CD14-positive monocyte (primary cell): ENCODE results near the gene TTLL8. TPM values are rescaled to one million over a fixed set of nuclear protein-coding genes. Genes with fewer than 3 reads are reported as not detected.
A peak's percentile ranks its signal among the peaks of the same experiment; 100 is the strongest.

Source experiments
- DNase-seq, 3 donors: peaks; one replicate each; pipeline ENCODE4 v3.0.0-alpha.2; 2011 to 2022
- H2AFZ ChIP-seq: 2 replicates; pipeline ENCODE4 v1.6.0; 2012; ENCODE audit warnings: mild to moderate bottlenecking, low read depth, low read length, inconsistent platforms; ENCODE audit not compliant: insufficient read depth, poor library complexity, severe bottlenecking
- H3K27ac ChIP-seq, 2 donors: 1 replicate in 1 of 2; 2 replicates in 1 of 2; pipeline ENCODE4 v1.5.1; 2012 to 2013; ENCODE audit warnings: low read length in 2 of 2, control low read depth in 1 of 2, inconsistent platforms in 1 of 2, low read depth in 1 of 2, mild to moderate bottlenecking in 1 of 2
- H3K27me3 ChIP-seq, 2 donors: one replicate each; pipeline versions ENCODE4 v1.6.0 to v1.6.1; 2011 to 2013; ENCODE audit warnings: low read length in 2 of 2; ENCODE audit not compliant: control insufficient read depth in 2 of 2, insufficient read depth in 2 of 2
- H3K36me3 ChIP-seq, 2 donors: replicated peaks in 1 of 2; 1 replicate in 1 of 2; 2 replicates in 1 of 2; pipeline versions ENCODE4 v1.5.1 to v1.6.1; 2012 to 2013; ENCODE audit warnings: low read length in 2 of 2, control low read depth in 1 of 2, inconsistent platforms in 1 of 2, mild to moderate bottlenecking in 1 of 2; ENCODE audit not compliant: insufficient read depth in 2 of 2, control insufficient read depth in 1 of 2
- H3K4me1 ChIP-seq, 2 donors: 1 replicate in 1 of 2; 2 replicates in 1 of 2; pipeline versions ENCODE4 v1.5.1 to v1.6.1; 2012 to 2013; ENCODE audit warnings: low read length in 2 of 2, control low read depth in 1 of 2, inconsistent platforms in 1 of 2, mild to moderate bottlenecking in 1 of 2, moderate library complexity in 1 of 2; ENCODE audit not compliant: insufficient read depth in 2 of 2, control insufficient read depth in 1 of 2
- H3K4me2 ChIP-seq: replicated peaks from 2 replicates; pipeline ENCODE3; 2012; ENCODE audit warnings: low read length, moderate library complexity, mild to moderate bottlenecking; ENCODE audit not compliant: poor library complexity, severe bottlenecking; ENCODE audit errors: extremely low read depth
- H3K4me3 ChIP-seq, 3 experiments: fragments of 200-600 bp in 1 of 3; sonication (generic) in 1 of 3; replicated peaks in 1 of 3; 1 replicate in 2 of 3; 2 replicates in 1 of 3; pipeline ENCODE4 v1.5.1; 2011 to 2013; ENCODE audit warnings: low read length in 3 of 3, mild to moderate bottlenecking in 3 of 3, control low read depth in 2 of 3, low read depth in 2 of 3, inconsistent platforms in 1 of 3, moderate library complexity in 1 of 3
- H3K79me2 ChIP-seq: 2 replicates; pipeline ENCODE4 v1.6.0; 2012; ENCODE audit warnings: mild to moderate bottlenecking, control low read depth, inconsistent platforms, low read length, moderate library complexity; ENCODE audit not compliant: insufficient read depth
- H3K9ac ChIP-seq: 2 replicates; pipeline ENCODE4 v1.6.0; 2017; ENCODE audit warnings: low read length, mild to moderate bottlenecking; ENCODE audit not compliant: insufficient read depth, poor library complexity, severe bottlenecking
- H3K9me3 ChIP-seq, 2 donors: replicated peaks in 1 of 2; 1 replicate in 1 of 2; 2 replicates in 1 of 2; pipeline versions ENCODE4 v1.5.1 to v1.6.1; 2012 to 2013; ENCODE audit warnings: low read length in 2 of 2, control low read depth in 1 of 2; ENCODE audit not compliant: control insufficient read depth in 1 of 2, insufficient read depth in 1 of 2
- H4K20me1 ChIP-seq: 2 replicates; pipeline ENCODE4 v1.6.0; 2012; ENCODE audit warnings: mild to moderate bottlenecking, low read length, control low read depth, moderate library complexity; ENCODE audit not compliant: insufficient read depth
- H3K27ac Mint-ChIP-seq, 7 donors: one replicate each; pipeline ENCODE4 v1.8.0; 2020; ENCODE audit warnings: mild to moderate bottlenecking in 7 of 7, mixed read lengths in 7 of 7, moderate library complexity in 6 of 7, inconsistent platforms in 2 of 7
- H3K27me3 Mint-ChIP-seq, 3 donors: one replicate each; pipeline ENCODE4 v1.8.0; 2021 to 2022; ENCODE audit warnings: low read depth in 3 of 3, mild to moderate bottlenecking in 3 of 3, mixed read lengths in 3 of 3, moderate library complexity in 3 of 3, inconsistent platforms in 1 of 3
- H3K36me3 Mint-ChIP-seq, 2 donors: one replicate each; pipeline ENCODE4 v1.8.0; 2020; ENCODE audit warnings: mixed read lengths in 2 of 2, inconsistent platforms in 1 of 2, mild to moderate bottlenecking in 1 of 2
- H3K4me1 Mint-ChIP-seq: one replicate; pipeline ENCODE4 v1.8.0; 2020; ENCODE audit warnings: mild to moderate bottlenecking, mixed read lengths
- H3K4me3 Mint-ChIP-seq, 2 donors: one replicate each; pipeline ENCODE4 v1.8.0; 2020; ENCODE audit warnings: mild to moderate bottlenecking in 2 of 2, mixed read lengths in 2 of 2, moderate library complexity in 1 of 2
- H3K9me3 Mint-ChIP-seq, 7 donors: one replicate each; pipeline ENCODE4 v1.8.0; 2020 to 2022; ENCODE audit warnings: mixed read lengths in 7 of 7, mild to moderate bottlenecking in 6 of 7, moderate library complexity in 6 of 7, inconsistent platforms in 2 of 7
- CTCF ChIP-seq: fragments of 200-600 bp; IDR thresholded peaks from one replicate; pipeline ENCODE4 v1.8.0; 2022; ENCODE audit warnings: antibody characterized with exemption, mild to moderate bottlenecking
- WGBS: methylation state at CpG from one replicate; pipeline ENCODE4 v1.1.5; 2013; ENCODE audit warnings: missing lambda C conversion rate; ENCODE audit not compliant: insufficient coverage; 5-methylcytosine and 5-hydroxymethylcytosine counted together
- intact Hi-C, 2 donors: fragments of 100-400 bp; cut with micrococcal nuclease; formaldehyde crosslinking; loops; one replicate each; pipeline versions ENCODE4 v1.15.0 to v1.15.1; 2023
- polyA plus RNA-seq, 3 donors: library from polyadenylated mRNA; depleted of rRNA in 1 of 3; unstranded in 2 of 3; stranded (reverse) in 1 of 3; fragments of 300-500 nt in 2 of 3; fragments of >200 nt in 1 of 3; fragmentation: Illumina TruSeq in 2 of 3; gene quantifications; 1 replicate in 2 of 3; 2 replicates in 1 of 3; pipeline ENCODE4 v1.2.3, GENCODE V29; 2012 to 2021

Gene TTLL8
- polyA plus RNA-seq, 3 donors = not detected

- Mint-ChIP-seq H3K9me3 (peaks cover 0 to 9% (median 8%) of the 10 kb centered on the region in 7 donors), H3K27me3 (peaks cover 2 to 4% (median 3%) of the 10 kb centered on the region in 3 donors), H3K36me3 (peaks cover 14 to 15% of the 10 kb centered on the region in 2 donors), H3K4me3 (no peak overlapping the region), H3K27ac (no peak overlapping the region), H3K4me1 (peaks cover 4% of the 10 kb centered on the region)
- no peak for DNase-seq
- Histone ChIP-seq H3K9me3 (peaks cover 6 to 9% of the 10 kb centered on the region in 2 donors), H3K4me1 (peaks cover 0 to 16% of the 10 kb centered on the region in 2 donors), H2AFZ (no peak overlapping the region), H4K20me1 (no peaks in the 10 kb centered on the region), H3K36me3 (no peaks in the 10 kb centered on the region), H3K27ac (no peak overlapping the region), H3K27me3 (no peaks in the 10 kb centered on the region), H3K9ac (no peak overlapping the region), H3K4me3 (no peak overlapping the region), H3K79me2 (peaks cover 6% of the 10 kb centered on the region), H3K4me2 (no peak overlapping the region)
- TF ChIP-seq CTCF = no peak
- 99% methylated on average over 10 of the region's 18 CpGs for WGBS
- intact Hi-C loops = no loop called here
These were observed 24.2 kb upstream of the TTLL8 start for GRCh38 chr22:50082197-50082715.

GRCh38 chr22:50081426-50082196 lies 23.5 kb upstream of the TTLL8 start:
- no peaks in the 10 kb centered on the region for H3K36me3 ChIP-seq
- no peak for DNase-seq
- peaks cover 0 to 3% of the 10 kb centered on the region in 2 donors for H3K9me3 ChIP-seq
- no peak overlapping the region for H3K4me2 ChIP-seq
- Mint-ChIP-seq H3K4me1 (peaks cover 4% of the 10 kb centered on the region), H3K27ac (peak overlapping the region in 2 of 7 donors; percentile 49 to 50), H3K36me3 (peaks cover 10 to 13% of the 10 kb centered on the region in 2 donors), H3K4me3 (no peak overlapping the region), H3K9me3 (peaks cover 0 to 2% (median 2%) of the 10 kb centered on the region in 7 donors), H3K27me3 (peaks cover 2 to 3% (median 2%) of the 10 kb centered on the region in 3 donors)
- 87% methylated on average over 19 of the region's 27 CpGs for WGBS
- no peaks in the 10 kb centered on the region for H4K20me1 ChIP-seq
- no peak overlapping the region for H3K9ac ChIP-seq
- no peak for TF ChIP-seq CTCF
- H3K79me2 ChIP-seq = peaks cover 6% of the 10 kb centered on the region
- intact Hi-C loops = no loop called here
- H2AFZ ChIP-seq = no peak overlapping the region
- H3K4me3 ChIP-seq = no peak overlapping the region
- no peak overlapping the region for H3K27ac ChIP-seq
- H3K27me3 ChIP-seq = no peaks in the 10 kb centered on the region
- peaks cover 0 to 16% of the 10 kb centered on the region in 2 donors for H3K4me1 ChIP-seq
